ENCODE results near the gene SPDL1.

SPDL1 gene

DNA sequence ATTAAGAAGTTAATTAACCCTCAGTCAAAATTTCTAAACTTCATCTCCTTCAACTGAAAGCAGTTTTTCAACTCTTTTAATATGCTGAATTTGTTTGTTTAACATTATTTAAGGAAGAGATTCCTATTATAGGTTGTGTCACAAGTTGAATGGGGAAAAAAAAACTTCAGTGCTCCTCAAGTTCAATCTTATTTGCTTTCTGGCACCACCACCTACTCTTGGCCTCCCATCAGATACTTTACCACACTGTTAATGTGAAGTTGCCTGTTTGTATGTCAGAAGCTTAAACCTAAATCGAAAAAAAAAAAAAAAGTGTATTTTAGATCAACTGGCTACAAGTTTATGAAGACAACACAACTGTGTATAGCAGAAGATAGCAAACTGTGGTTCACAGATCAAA lies 49.4 kb downstream of the SPDL1 start:
- ATAC-seq (no peak), DNase-seq (no peak)

DNA sequence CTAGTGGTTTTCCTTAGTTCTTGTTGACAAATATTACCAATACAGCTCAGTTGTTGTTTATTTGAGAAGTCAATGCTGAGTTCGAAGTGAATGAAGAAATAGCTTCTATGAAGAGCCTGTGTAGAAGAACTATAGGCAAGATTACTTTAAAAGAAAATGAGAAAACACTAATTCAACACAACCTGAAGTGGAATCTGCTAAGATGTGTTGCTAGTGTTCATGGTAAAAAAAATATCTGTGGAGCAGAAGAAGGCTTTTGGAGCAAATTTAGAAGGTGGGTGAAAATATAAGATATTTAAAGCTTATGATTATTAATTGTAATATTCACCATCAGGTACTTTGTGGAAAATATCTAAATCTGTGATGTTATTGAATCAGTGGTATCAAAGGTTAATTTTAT lies 51.0 kb downstream of the SPDL1 start:
- ATAC-seq: no peak
- DNase-seq: no peak

DNA sequence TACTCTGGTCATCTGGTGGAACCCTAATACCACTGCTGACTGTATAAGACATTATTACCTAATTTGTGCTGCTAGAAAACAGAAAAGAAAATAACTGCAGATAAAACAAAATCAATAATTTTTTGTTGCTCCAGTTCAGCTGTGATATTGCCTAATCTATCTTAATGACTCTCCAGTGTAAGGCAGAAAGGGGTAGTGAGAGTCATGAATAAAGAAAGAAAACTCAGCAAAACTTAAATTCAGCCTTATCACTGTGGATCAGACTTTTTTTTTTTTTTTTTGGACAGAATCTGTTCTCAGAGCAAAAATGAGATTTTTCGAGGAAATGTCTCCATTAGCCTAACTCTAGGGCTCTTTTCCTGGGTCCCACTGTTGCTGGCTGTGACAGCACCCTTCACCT lies 52.4 kb downstream of the SPDL1 start:
- DNase-seq (no peak), ATAC-seq (no peak)

DNA sequence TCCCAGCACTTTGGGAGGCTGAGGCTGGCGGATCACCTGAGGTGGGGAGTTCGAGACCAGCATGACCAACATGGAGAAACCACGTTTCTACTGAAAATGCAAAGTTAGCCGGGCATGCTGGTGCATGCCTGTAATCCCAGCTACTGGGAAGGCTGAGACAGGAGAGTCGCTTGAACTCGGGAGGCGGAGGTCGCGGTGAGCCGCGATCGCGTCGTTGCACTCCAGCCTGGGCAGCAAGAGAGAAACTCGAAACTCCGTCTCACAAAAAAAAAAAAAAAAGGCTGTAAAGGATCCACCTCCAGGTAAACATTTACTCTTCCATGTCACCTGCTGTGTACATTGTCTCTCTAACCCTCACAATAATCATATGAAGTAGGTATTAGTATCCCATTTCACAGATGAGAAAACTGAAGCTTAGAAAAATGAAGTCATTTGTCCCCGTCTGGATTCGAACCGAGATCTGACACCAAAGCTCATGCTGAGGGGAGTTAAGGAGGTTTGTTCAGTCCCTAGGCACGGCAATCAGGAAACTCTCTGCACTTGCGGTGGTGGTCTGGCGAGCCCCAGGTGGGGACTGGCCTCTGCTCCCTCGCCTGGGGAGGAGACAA lies 53.0 kb downstream of the SPDL1 start:
- DNase-seq (no peak), ATAC-seq (no peak)

DNA sequence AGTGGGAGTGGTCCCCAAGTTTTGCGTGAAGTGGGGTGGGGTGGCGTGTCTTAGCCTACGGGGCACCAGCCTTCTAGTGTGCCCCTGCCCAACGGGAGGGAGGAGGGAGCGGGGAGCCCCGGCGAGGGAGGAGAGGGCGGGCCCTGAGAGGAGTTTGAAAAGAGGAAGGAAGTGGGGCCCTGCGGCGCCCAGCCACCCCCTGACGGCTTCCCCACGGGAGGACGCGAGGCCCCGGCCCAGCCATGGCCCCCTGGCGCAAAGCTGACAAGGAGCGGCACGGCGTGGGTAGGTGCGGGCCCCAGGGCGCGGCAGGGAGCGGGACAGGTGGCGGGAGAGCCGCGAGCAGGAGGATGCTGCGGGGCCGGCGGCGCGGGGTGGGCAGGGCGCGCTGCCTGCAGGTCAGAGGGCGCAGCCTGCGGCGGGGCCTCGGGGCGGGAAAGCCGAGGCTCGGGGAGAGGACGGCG lies 53.5 kb downstream of the SPDL1 start, which contains the start of gene DOCK2:
DOCK2 (plus strand) TSS at position 191 of the 464 bp plus-strand sequence; CDS start at position 243, 52 bp downstream.
- ATAC-seq: peak; percentile 86

DNA sequence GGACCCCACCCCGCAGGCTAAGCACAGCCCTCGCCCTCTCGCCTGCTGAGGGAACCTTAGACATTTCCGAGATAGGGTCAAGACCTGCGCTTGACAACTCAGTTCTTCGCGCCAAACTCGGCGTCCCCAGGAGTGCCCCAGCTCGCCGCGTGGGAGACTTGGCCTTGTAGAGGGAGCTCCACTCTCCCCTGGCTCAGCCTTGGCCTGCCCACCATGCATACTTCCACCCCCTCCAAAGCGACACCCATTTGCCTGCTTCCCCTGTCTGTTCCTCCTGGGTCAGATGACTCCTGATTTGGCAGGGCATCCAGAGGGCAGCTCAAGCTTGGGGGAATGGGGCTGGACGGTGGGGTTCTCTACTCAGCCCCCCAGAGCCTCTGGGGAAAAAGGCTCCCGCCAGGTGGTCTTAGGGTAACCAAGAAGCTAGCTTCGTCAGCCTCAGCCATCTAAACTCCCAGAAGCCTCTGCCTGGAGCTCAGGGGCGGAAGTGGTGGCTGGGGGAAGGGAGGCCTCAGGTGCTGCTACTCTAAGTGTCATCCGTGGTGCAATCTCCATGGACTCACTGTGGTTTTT lies 54.1 kb downstream of the SPDL1 start:
- ATAC-seq (peak; percentile 85), DNase-seq (peak; percentile 79)

More for the DNA sequence above, 53.5 kb downstream of the SPDL1 start, which contains the start of gene DOCK2:
- peak; percentile 82 for DNase-seq

DNA sequence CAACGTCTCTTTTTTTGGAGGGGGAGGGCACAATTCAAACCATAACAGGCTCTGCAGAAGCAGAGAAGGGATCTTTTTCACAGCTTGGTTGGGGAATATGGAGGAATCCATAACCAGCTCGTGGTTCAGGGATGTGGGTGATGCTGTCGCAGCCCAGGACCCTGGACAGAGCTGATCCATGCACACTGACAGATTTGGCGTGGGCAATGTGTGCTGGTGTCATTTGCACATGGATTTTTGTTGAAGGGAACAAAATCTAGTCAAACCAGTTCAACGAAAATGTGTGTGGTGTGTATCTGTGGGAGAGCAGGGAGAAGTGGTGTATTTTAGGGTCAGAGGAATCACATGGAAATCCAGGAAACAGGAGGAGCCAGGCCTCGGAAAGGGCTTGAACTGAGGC lies 57.7 kb downstream of the SPDL1 start:
- DNase-seq: no peak

DNA sequence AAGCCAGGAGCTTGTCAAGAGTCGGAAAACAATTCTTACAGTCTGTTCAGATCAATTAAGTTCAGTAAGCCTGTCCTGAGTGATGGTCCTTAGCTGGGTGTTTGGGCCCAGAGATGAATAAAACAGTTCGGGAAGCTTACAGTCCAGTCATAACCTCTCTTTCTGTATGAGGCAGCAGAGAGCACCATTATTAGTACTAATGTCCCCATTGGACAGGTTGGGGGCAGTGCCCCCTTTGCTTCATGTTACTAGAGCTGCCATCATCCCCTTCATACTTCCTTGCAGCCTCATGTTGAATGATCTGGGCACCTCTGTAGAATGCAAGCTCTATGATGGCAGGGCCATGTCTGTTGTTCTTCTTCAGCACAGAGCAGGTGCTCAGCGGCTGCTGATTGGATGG lies 63.3 kb downstream of the SPDL1 start:
- ATAC-seq (no peak), DNase-seq (no peak)

More for the DNA sequence above, 57.7 kb downstream of the SPDL1 start:
- ATAC-seq: no peak

DNA sequence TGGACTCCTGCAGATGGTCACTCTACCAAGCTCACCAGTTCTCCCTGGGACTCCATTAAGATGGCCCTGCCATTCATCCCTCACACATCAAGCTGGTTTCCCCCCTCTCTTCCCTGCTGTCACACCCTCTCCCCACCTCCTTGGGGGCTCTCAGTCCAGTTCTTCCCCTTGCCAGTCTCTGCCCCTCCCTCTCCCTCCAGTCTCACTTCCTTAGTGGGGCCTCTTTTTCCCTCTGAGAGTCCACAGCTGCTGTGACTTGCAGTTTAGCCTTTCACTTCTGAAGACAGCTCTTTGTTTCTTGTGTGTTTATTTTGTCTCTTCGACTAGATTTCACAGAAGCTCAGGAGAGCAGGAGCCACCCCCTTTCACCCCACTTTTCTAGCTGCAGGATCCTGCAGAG lies 64.0 kb downstream of the SPDL1 start:
- ATAC-seq: no peak

DNA sequence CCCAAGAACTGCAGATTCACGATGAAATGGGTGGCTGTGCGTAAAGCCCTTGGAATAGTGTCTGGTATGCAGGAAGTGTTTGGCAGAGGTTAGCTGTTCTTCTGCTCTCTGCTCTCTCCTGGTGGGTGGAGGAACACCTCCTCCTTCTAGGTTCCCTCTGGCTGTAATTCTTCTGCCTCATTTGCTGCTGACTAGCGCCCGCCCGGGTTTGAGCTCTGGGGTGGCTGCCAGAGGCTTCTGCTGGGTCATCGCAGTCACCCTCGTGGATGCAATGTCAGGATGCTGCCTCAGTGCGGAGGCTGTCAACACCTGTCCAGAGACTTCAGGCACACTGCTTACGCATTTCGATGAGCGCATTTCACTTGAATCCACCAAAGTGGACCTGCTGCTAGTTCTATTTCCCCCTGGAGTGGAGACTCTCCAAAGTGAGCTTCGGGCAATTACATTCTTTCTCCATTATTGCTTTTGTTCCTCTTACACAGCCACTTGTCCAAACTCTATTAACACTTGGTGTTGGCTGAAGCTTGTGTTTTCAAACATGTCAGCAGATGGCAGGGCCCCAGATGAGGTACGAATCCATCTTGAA lies 65.2 kb downstream of the SPDL1 start:
- peak; percentile 11 for DNase-seq
- ATAC-seq: no peak

More for the DNA sequence above, 64.0 kb downstream of the SPDL1 start:
- DNase-seq: no peak

DNA sequence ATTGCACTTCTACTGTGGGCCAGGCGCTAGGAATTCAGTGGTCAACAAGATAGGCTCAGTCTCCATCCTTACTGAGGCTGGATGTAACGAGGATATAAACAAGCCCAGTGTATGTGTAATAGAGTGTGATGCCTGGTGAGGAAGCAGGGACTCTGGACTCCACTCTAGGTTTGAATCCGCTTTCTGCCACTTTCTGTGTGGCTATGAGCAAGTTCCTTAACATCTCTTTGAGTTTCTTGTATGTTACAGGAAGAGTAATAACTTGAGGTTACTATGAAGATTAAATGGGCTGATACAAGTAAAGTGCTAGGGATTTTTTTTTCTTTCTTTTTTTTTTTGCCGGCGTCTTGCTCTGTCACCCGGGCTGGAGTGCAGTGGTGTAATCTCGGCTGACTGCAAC lies 65.9 kb downstream of the SPDL1 start:
- ATAC-seq (peak; percentile 71), DNase-seq (no peak)

DNA sequence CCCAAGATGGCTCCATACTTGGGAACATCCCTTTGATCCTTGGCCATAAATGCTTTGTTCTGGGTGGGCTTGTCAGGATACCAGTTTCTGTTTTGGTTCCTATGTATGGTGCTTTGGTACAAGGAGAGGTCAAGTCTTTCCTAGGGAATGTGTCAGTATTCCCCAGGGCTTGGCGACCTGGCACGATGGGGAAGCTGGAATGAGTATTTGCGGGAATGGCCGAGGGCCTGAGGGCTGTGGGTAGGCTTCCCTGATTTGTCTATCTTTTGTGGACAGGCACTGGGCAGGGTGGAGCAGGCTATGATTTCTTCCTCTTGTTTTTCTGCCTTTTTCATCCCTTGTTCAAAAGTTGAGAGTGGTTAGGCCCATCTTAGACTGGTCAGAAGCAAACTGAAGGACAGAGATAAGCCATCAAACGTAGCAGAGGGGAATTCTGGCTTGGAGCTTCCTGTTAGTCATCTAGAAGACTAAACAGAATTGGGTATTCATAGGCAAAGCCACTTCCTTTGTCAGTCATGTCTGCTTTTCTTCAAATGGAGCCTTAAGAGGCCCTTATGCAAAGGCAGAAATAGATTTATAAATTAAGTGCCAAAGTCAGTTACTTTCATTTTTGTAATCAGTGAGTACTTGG lies 67.2 kb downstream of the SPDL1 start:
- ATAC-seq (peak; percentile 81), DNase-seq (peak; percentile 24)

DNA sequence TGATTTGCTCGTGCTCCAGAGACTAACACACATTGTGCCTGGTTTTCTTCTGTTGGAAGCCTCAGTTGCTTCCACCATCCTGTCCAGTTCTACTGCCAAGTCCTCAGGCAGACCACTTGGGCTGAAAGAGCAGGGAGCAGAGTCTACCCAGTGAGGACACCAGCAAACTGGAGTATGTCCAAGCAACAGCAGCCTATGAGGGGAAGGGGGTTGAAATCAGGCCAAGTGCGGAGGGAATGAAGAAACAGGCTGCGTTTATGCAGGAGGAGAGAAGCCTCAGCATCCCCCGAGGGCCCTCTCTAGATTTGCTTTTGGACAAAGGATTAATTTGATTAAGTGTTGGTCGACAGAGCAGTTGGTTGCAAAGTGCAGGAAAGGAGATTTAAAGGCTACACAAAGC lies 68.0 kb downstream of the SPDL1 start:
- ATAC-seq: no peak
- no peak for DNase-seq

DNA sequence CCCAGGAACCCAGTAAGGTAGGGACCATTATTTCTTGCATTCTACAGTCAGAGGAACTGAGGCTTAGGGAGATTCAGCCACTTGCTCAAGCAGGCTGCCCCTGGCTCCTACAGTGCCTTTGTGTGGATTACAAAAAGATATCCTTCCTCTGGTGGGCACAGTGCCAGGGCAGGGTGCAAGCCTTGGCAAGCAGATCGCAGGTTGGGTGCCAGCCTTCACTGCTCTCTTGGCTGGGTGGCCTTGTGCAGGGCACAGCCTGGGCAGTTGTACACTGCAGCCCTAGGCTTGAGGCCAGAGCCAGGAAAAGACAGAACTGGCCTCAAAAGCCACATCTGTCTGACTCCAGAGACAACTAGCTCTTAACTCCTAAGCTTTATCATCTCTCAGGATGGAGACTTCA lies 68.5 kb downstream of the SPDL1 start:
- ATAC-seq: no peak
- no peak for DNase-seq

DNA sequence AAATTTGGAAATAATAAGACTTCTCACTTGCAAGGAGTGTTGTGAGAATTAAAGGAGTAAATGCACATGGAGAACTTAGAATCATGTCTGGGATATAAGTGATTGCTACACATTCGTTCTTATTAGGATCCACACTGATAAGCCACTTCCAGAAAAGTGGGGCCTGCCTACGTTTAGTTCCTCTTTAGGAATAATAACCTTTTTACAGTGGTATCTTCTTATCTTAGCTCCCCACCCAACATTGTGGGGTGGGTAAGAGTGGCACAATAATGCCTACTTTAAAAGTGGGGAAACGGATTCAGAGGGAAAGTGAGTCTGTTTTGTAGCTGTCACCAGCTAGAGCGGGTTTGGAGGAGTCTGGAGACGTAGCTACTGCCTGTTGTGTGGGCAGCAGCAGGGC lies 69.5 kb downstream of the SPDL1 start:
- ATAC-seq (no peak), DNase-seq (no peak)

Data from stimulated activated naive CD8-positive, alpha-beta T cell treated with anti-CD3 and anti-CD28 coated beads, Interleukin-15, Interleukin-2, amounts not matched to agents 100 U/mL and 50 U/mL, for 24 hours (primary cell).